Measurements from ENCODE around the gene ACVR1B. TPM values are rescaled to one million over a fixed set of nuclear protein-coding genes. Genes with fewer than 3 reads are reported as not detected.
A peak's percentile ranks its signal among the peaks of the same experiment; 100 is the strongest.

ACVR1B gene
- total and polyA plus RNA-seq, 9 of the 15 experiments (the other 6 are each of a cell fraction or from before 2014, with no cell fraction given), result 0.97 to 15.1 (median 6.8) TPM

- TF ChIP-seq, protein P1, sequence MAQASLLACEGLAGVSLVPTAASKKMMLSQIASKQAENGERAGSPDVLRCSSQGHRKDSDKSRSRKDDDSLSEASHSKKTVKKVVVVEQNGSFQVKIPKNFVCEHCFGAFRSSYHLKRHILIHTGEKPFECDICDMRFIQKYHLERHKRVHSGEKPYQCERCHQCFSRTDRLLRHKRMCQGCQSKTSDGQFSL (CRISPR knock-in tag; IDR thresholded peaks at IDR 0.05), result no peak
- TF ChIP-seq, protein P1 (tag; IDR thresholded peaks at IDR 0.05), result no peak
- TF ChIP-seq ETS2 (tag; IDR thresholded peaks at IDR 0.05; ENCODE audit: borderline replicate concordance, poor library complexity, severe bottlenecking) (no peak), ZNF175 (CRISPR knock-in tag; IDR thresholded peaks at IDR 0.05; ENCODE audit: low read depth) (no peak), L3MBTL2 (IDR thresholded peaks at IDR 0.05) (no peak), PCBP1 (IDR thresholded peaks at IDR 0.05; ENCODE audit: low read depth, low read length, poor library complexity, severe bottlenecking) (no peak), ZNF354B (CRISPR knock-in tag; IDR thresholded peaks at IDR 0.05) (no peak), ZBTB49 (CRISPR knock-in tag; IDR thresholded peaks at IDR 0.05; ENCODE audit: borderline replicate concordance) (no peak), PML (IDR thresholded peaks at IDR 0.05; ENCODE audit: low read length) (peak; percentile 68), HDGF (IDR thresholded peaks at IDR 0.05) (no peak), TAF15 (IDR thresholded peaks at IDR 0.05; ENCODE audit: low read depth, low read length) (no peak), ARID1B (IDR thresholded peaks at IDR 0.05) (peak; percentile 87), FOXO4 (CRISPR knock-in tag; IDR thresholded peaks at IDR 0.05) (no peak), ZNF778 (CRISPR knock-in tag; IDR thresholded peaks at IDR 0.05) (no peak)
- TF ChIP-seq, protein P2, sequence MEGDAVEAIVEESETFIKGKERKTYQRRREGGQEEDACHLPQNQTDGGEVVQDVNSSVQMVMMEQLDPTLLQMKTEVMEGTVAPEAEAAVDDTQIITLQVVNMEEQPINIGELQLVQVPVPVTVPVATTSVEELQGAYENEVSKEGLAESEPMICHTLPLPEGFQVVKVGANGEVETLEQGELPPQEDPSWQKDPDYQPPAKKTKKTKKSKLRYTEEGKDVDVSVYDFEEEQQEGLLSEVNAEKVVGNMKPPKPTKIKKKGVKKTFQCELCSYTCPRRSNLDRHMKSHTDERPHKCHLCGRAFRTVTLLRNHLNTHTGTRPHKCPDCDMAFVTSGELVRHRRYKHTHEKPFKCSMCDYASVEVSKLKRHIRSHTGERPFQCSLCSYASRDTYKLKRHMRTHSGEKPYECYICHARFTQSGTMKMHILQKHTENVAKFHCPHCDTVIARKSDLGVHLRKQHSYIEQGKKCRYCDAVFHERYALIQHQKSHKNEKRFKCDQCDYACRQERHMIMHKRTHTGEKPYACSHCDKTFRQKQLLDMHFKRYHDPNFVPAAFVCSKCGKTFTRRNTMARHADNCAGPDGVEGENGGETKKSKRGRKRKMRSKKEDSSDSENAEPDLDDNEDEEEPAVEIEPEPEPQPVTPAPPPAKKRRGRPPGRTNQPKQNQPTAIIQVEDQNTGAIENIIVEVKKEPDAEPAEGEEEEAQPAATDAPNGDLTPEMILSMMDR (IDR thresholded peaks at IDR 0.05 in 2 of 3, conservative IDR thresholded peaks at IDR 0.05 in 1 of 3; ENCODE audit: insufficient read depth in 2 of 3, low read depth in 1 of 3, low read length in 3 of 3), result no peak
- TF ChIP-seq, protein P3, sequence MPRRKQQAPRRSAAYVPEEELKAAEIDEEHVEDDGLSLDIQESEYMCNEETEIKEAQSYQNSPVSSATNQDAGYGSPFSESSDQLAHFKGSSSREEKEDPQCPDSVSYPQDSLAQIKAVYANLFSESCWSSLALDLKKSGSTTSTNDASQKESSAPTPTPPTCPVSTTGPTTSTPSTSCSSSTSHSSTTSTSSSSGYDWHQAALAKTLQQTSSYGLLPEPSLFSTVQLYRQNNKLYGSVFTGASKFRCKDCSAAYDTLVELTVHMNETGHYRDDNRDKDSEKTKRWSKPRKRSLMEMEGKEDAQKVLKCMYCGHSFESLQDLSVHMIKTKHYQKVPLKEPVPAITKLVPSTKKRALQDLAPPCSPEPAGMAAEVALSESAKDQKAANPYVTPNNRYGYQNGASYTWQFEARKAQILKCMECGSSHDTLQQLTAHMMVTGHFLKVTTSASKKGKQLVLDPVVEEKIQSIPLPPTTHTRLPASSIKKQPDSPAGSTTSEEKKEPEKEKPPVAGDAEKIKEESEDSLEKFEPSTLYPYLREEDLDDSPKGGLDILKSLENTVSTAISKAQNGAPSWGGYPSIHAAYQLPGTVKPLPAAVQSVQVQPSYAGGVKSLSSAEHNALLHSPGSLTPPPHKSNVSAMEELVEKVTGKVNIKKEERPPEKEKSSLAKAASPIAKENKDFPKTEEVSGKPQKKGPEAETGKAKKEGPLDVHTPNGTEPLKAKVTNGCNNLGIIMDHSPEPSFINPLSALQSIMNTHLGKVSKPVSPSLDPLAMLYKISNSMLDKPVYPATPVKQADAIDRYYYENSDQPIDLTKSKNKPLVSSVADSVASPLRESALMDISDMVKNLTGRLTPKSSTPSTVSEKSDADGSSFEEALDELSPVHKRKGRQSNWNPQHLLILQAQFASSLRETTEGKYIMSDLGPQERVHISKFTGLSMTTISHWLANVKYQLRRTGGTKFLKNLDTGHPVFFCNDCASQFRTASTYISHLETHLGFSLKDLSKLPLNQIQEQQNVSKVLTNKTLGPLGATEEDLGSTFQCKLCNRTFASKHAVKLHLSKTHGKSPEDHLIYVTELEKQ (CRISPR knock-in tag; IDR thresholded peaks at IDR 0.05), result no peak
These were observed 3.3 kb downstream of the ACVR1B start (continued) for GRCh38 chr12:51954561-51955361.
